Loucy (cell line): ENCODE results near the gene UTP14A.

Source experiments
- CTCF ChIP-seq: fragments of 200-600 bp; sonication (generic); conservative IDR thresholded peaks from 2 replicates; pipeline ENCODE4 v1.5.1; 2014; ENCODE audit warnings: mild to moderate bottlenecking, antibody characterized with exemption, low read length
- EZH2phosphoT487 ChIP-seq: fragments of 200-600 bp; IDR thresholded peaks from 2 replicates; pipeline ENCODE4 v1.6.1; 2018; ENCODE audit warnings: antibody characterized with exemption, mild to moderate bottlenecking, moderate library complexity, borderline replicate concordance

GRCh38 chrX:129905787-129906580 lies at the start of gene UTP14A:
- TF ChIP-seq CTCF (no peak), EZH2phosphoT487 (no peak)
